H1 (cell line): ENCODE measurements around the gene KLHL3. TPM values are rescaled to one million over a fixed set of nuclear protein-coding genes. Genes with fewer than 3 reads are reported as not detected.

Source experiments
- CTCF ChIA-PET: fragments of 300-600 bp; sonication (Branson Sonifier 250); formaldehyde crosslinking; loops from one replicate; lab custom pipeline; 2021; ENCODE audit not compliant: partially characterized antibody; lab: Charles Lee
- POLR2A ChIA-PET: fragments of 300-600 bp; sonication (Branson Sonifier 250); formaldehyde crosslinking; loops from one replicate; lab custom pipeline; 2021; ENCODE audit warnings: inconsistent platforms; ENCODE audit not compliant: partially characterized antibody; lab: Charles Lee
- DNase-seq, 2 experiments: peaks; one replicate each; pipeline versions ENCODE4 v3.0.0 to v3.0.0-alpha.2; 2010 to 2022; ENCODE audit warnings: low spot score in 2 of 2, low read depth in 1 of 2, mixed read lengths in 1 of 2
- FAIRE-seq: peaks from 2 replicates; lab custom pipeline; 2011; peaks lifted over from hg19 to GRCh38; lab: Jason Lieb, UNC
- H2AFZ ChIP-seq: 2 replicates; pipeline ENCODE4 v1.8.1; 2012; ENCODE audit warnings: low read length, inconsistent platforms
- H2AK5ac ChIP-seq: 2 replicates; pipeline ENCODE4 v1.6.1; 2013; ENCODE audit warnings: low read depth, low read length
- H2BK120ac ChIP-seq: replicated peaks from 2 replicates; pipeline ENCODE3; 2013; ENCODE audit warnings: low read depth, low read length, inconsistent platforms
- H2BK12ac ChIP-seq: 2 replicates; pipeline ENCODE4 v1.6.1; 2013; ENCODE audit warnings: low read depth, low read length
- H2BK15ac ChIP-seq: 2 replicates; pipeline ENCODE4 v1.6.1; 2013; ENCODE audit warnings: low read length
- H2BK20ac ChIP-seq: 2 replicates; pipeline ENCODE4 v1.6.1; 2013; ENCODE audit warnings: low read length
- H2BK5ac ChIP-seq: 2 replicates; pipeline ENCODE4 v1.6.1; 2013; ENCODE audit warnings: low read depth, low read length
- H3K14ac ChIP-seq: 2 replicates; pipeline ENCODE4 v1.6.1; 2013; ENCODE audit warnings: inconsistent platforms; ENCODE audit not compliant: insufficient read length
- H3K18ac ChIP-seq: 2 replicates; pipeline ENCODE4 v1.6.1; 2013; ENCODE audit warnings: low read length; ENCODE audit errors: extremely low read depth
- H3K23ac ChIP-seq: 2 replicates; pipeline ENCODE4 v1.6.1; 2013; ENCODE audit warnings: inconsistent platforms; ENCODE audit not compliant: insufficient read length
- H3K23me2 ChIP-seq: 2 replicates; pipeline ENCODE4 v1.6.1; 2013; ENCODE audit warnings: low read depth, low read length
- H3K27ac ChIP-seq: 2 replicates; pipeline ENCODE4 v1.6.1; 2011; ENCODE audit warnings: low read depth, low read length, inconsistent platforms
- H3K27me3 ChIP-seq, 4 experiments: replicated peaks in 1 of 4; 1 replicate in 1 of 4; 2 replicates in 3 of 4; pipeline versions ENCODE4 v1.6.1 to v1.8.1; 2011 to 2013; ENCODE audit warnings: low read length in 3 of 4, mild to moderate bottlenecking in 3 of 4, inconsistent platforms in 2 of 4, mixed read lengths in 2 of 4, moderate library complexity in 1 of 4; ENCODE audit not compliant: control insufficient read depth in 3 of 4, insufficient read depth in 3 of 4; ENCODE audit errors: extremely low read depth in 1 of 4
- H3K36me3 ChIP-seq, 4 experiments: 2 replicates each; pipeline versions ENCODE4 v1.6.1 to v1.8.1; 2011 to 2013; ENCODE audit warnings: mild to moderate bottlenecking in 4 of 4, low read length in 3 of 4, moderate library complexity in 2 of 4, control low read depth in 1 of 4, inconsistent platforms in 1 of 4; ENCODE audit not compliant: insufficient read depth in 4 of 4, control insufficient read depth in 2 of 4
- H3K4ac ChIP-seq: replicated peaks from 2 replicates; pipeline ENCODE3; 2013; ENCODE audit warnings: low read length, low read depth, mixed read lengths, inconsistent platforms; ENCODE audit not compliant: insufficient read length
- H3K4me1 ChIP-seq, 4 experiments: replicated peaks in 1 of 4; 1 replicate in 1 of 4; 2 replicates in 3 of 4; pipeline versions ENCODE4 v1.6.1 to v1.8.1; 2011 to 2013; ENCODE audit warnings: low read length in 3 of 4, inconsistent platforms in 2 of 4, mixed read lengths in 1 of 4; ENCODE audit not compliant: insufficient read depth in 4 of 4, control insufficient read depth in 3 of 4
- H3K4me2 ChIP-seq, 2 experiments: 2 replicates each; pipeline versions ENCODE4 v1.6.1 to v1.8.1; 2011 to 2013; ENCODE audit warnings: low read depth in 2 of 2, low read length in 2 of 2, control low read depth in 1 of 2, inconsistent platforms in 1 of 2, mild to moderate bottlenecking in 1 of 2; ENCODE audit not compliant: insufficient read depth in 1 of 2
- H3K4me3 ChIP-seq, 4 experiments: fragments of 200-600, 300-600 bp in 1 of 4; sonication (generic), shearing (Covaris generic), sonication (Bioruptor Twin) in 1 of 4; 2 replicates each; pipeline versions ENCODE4 v1.5.1 to v1.8.1; 2011 to 2016; ENCODE audit warnings: low read length in 4 of 4, low read depth in 3 of 4, control low read depth in 2 of 4, inconsistent platforms in 2 of 4, mild to moderate bottlenecking in 2 of 4, mixed read lengths in 1 of 4, moderate library complexity in 1 of 4; ENCODE audit not compliant: insufficient read depth in 2 of 4; ENCODE audit errors: extremely low read depth in 1 of 4
- H3K56ac ChIP-seq: replicated peaks from 2 replicates; pipeline ENCODE3; 2013; ENCODE audit warnings: low read depth, mild to moderate bottlenecking, mixed read lengths, low read length, inconsistent platforms; ENCODE audit not compliant: insufficient read length
- H3K79me1 ChIP-seq: 2 replicates; pipeline ENCODE4 v1.6.1; 2013; ENCODE audit warnings: low read depth, low read length, control low read depth
- H3K79me2 ChIP-seq, 2 experiments: 2 replicates each; pipeline versions ENCODE4 v1.6.1 to v1.8.1; 2012 to 2013; ENCODE audit warnings: low read length in 2 of 2, mild to moderate bottlenecking in 2 of 2, inconsistent platforms in 1 of 2; ENCODE audit not compliant: insufficient read depth in 2 of 2, control insufficient read depth in 1 of 2
- H3K9ac ChIP-seq, 4 experiments: replicated peaks in 1 of 4; 1 replicate in 1 of 4; 2 replicates in 3 of 4; pipeline versions ENCODE4 v1.6.1 to v1.8.1; 2011 to 2013; ENCODE audit warnings: low read depth in 3 of 4, low read length in 3 of 4, control low read depth in 2 of 4, mild to moderate bottlenecking in 2 of 4, moderate library complexity in 2 of 4, inconsistent platforms in 1 of 4; ENCODE audit errors: extremely low read depth in 1 of 4
- H3K9me3 ChIP-seq, 2 experiments: 2 replicates each; pipeline versions ENCODE4 v1.6.1 to v1.8.1; 2012 to 2013; ENCODE audit warnings: mild to moderate bottlenecking in 2 of 2, moderate library complexity in 2 of 2, control low read depth in 1 of 2, inconsistent platforms in 1 of 2, low read depth in 1 of 2, low read length in 1 of 2, mixed read lengths in 1 of 2; ENCODE audit not compliant: insufficient read depth in 2 of 2
- H4K20me1 ChIP-seq, 2 experiments: replicated peaks in 1 of 2; 2 replicates each; pipeline versions ENCODE3 to v1.8.1; 2011 to 2013; ENCODE audit warnings: inconsistent platforms in 2 of 2, low read length in 2 of 2, mild to moderate bottlenecking in 1 of 2; ENCODE audit not compliant: insufficient read depth in 2 of 2, control insufficient read depth in 1 of 2
- H4K5ac ChIP-seq: 2 replicates; pipeline ENCODE4 v1.6.1; 2013; ENCODE audit warnings: low read length, low read depth, mixed read lengths, inconsistent platforms; ENCODE audit not compliant: insufficient read length
- H4K8ac ChIP-seq: 2 replicates; pipeline ENCODE4 v1.8.0; 2013; ENCODE audit warnings: mild to moderate bottlenecking, moderate library complexity, low read length, inconsistent platforms; ENCODE audit not compliant: insufficient read depth; ENCODE audit errors: extremely low read depth
- H4K91ac ChIP-seq: replicated peaks from 2 replicates; pipeline ENCODE3; 2013; ENCODE audit warnings: low read length, mixed read lengths, inconsistent platforms; ENCODE audit not compliant: insufficient read length
- CTBP2 ChIP-seq: IDR thresholded peaks from 2 replicates; pipeline ENCODE4 v1.7.0; 2011; ENCODE audit warnings: borderline replicate concordance, mild to moderate bottlenecking, moderate library complexity, mixed read lengths, low read length; ENCODE audit not compliant: insufficient read depth, insufficient read length
- E2F6 ChIP-seq: IDR thresholded peaks from 2 replicates; pipeline ENCODE4 v1.6.1; 2012; ENCODE audit warnings: inconsistent platforms
- EZH2 ChIP-seq: fragments of 200-600 bp; sonication (generic); IDR thresholded peaks from 2 replicates; pipeline ENCODE4 v1.7.1; 2012; ENCODE audit warnings: low read depth, mild to moderate bottlenecking, moderate library complexity, low read length, inconsistent platforms; ENCODE audit not compliant: severe bottlenecking
- HDAC6 ChIP-seq: IDR thresholded peaks from one replicate; pipeline ENCODE4 v1.7.1; 2012; ENCODE audit warnings: low read depth, mild to moderate bottlenecking, inconsistent platforms, low read length, moderate library complexity
- KDM1A ChIP-seq: fragments of 200-600, 300-600 bp; sonication (generic); IDR thresholded peaks from 2 replicates; pipeline ENCODE4 v1.7.1; 2016; ENCODE audit warnings: mild to moderate bottlenecking, low read length, borderline replicate concordance
- POU5F1 ChIP-seq: IDR thresholded peaks from 2 replicates; pipeline ENCODE4 v1.6.1; 2011; ENCODE audit warnings: low read depth, mild to moderate bottlenecking, low read length, moderate library complexity
- SRF ChIP-seq: IDR thresholded peaks from 2 replicates; pipeline ENCODE4 v1.6.1; 2011; ENCODE audit warnings: mild to moderate bottlenecking, low read depth, low read length, moderate library complexity
- TAF7 ChIP-seq: optimal IDR thresholded peaks from 2 replicates; pipeline ENCODE3; 2011; ENCODE audit warnings: low read depth, mild to moderate bottlenecking, inconsistent platforms, low read length, moderate library complexity, borderline replicate concordance
- ZNF274 ChIP-seq: IDR thresholded peaks from 2 replicates; pipeline ENCODE4 v1.7.0; 2012; ENCODE audit warnings: low read length, borderline replicate concordance; ENCODE audit errors: extremely low read depth
- WGBS, 2 experiments: shearing (Covaris generic) in 1 of 2; methylation state at CpG; one replicate each; pipeline versions ENCODE4 v1.1.6 to v1.1.7; 2013 to 2015; ENCODE audit warnings: low lambda C conversion rate in 2 of 2, mixed read lengths in 2 of 2, inconsistent platforms in 1 of 2, low coverage in 1 of 2, missing lambda C conversion rate in 1 of 2; ENCODE audit not compliant: insufficient replicate concordance in 2 of 2, insufficient coverage in 1 of 2, insufficient read length in 1 of 2; ENCODE audit errors: extremely low coverage in 1 of 2, missing lambda C conversion rate in 1 of 2; 5-methylcytosine and 5-hydroxymethylcytosine counted together
- polyA plus RNA-seq, 7 experiments: library from polyadenylated mRNA; depleted of rRNA in 3 of 7; stranded (reverse) in 5 of 7; unstranded in 2 of 7; fragments of >200 nt in 5 of 7; fragments of 200-250 nt in 2 of 7; gene quantifications; 1 replicate in 5 of 7; 2 replicates in 1 of 7; 4 replicates in 1 of 7; pipeline versions ENCODE4 v1.2.1 to v1.2.3, GENCODE V29; 2011 to 2013; ENCODE audit warnings: missing spikeins in 2 of 7, mixed read lengths in 2 of 7
- total RNA-seq: library from RNA; stranded (reverse); fragmentation: NEBNext Ultra II Directional; extraction: Animal tissue kit (Norgen Biotek cat#: 25700); gene quantifications from 2 replicates; pipeline ENCODE4 v1.2.1, GENCODE V29; 2021

The KLHL3 gene
- total and polyA plus RNA-seq, 2 of the 8 experiments (the other 6 are each of a cell fraction or from before 2014, with no cell fraction given) = 7.4 to 13.7 TPM

DNA sequence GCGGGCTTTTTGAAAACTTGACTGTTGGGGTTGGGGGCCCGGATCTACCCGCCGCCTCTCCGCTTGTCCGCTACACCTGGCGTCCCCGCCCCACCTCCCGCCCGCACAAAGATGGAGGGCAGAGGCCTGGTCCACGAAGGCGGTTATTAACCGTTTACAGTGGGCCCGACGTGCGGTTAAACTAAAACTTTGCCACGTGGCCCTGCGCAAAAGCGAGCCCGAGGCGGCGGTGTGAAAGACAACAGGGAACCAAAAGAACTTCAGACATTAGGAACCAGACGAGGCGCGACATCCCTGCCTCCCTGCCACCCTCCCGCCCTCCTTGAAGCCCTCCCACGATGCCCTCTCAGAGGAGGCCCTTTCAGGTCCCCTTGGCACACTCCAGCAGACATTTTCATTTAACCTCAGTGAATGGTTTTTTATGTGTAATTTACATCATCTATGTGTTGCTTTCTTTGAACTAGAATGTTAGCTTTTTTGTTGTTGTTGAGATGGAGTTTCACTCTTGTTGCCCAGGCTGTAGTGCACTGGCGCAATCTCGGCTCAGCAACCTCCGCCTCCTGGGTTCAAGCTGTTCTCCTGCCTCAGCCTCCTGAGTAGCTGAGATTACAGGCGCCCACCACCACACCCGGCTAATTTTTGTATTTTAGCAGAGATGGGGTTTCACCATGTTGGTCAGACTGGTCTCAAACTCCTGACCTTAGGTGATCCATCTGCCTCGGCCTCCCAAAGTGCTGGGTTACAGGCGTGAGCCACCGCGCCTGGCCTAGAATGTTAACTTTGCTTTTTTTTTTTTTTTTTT lies 19.3 kb upstream of the KLHL3 start:
- Histone ChIP-seq H2BK5ac (peak overlapping the region; percentile 71), H3K4me2 (peak overlapping the region; percentile 61 to 85), H4K5ac (peak overlapping the region; percentile 80), H3K4me3 (peak overlapping the region; percentile 92 to 100 (median 100)), H3K14ac (no peak overlapping the region), H3K27me3 (no peaks in the 10 kb centered on the region), H2AK5ac (no peak overlapping the region), H3K4ac (peak overlapping the region; percentile 13), H3K4me1 (peaks cover 0 to 3% (median 0%) of the 10 kb centered on the region in 4 experiments; a peak in 3 of 7 replicates), H3K9me3 (0 out of 4 replicates have a peak, but pooled peaks cover 2 to 3% of the 10 kb centered on the region in 2 experiments), H3K23ac (no peak overlapping the region), H3K27ac (peak overlapping the region; percentile 100), H2BK15ac (no peak overlapping the region), H2BK120ac (no peak overlapping the region), H2BK20ac (no peak overlapping the region), H4K20me1 (peaks cover 13 to 22% of the 10 kb centered on the region in 2 experiments), H4K8ac (peak overlapping the region; percentile 99), H3K56ac (peak overlapping the region; percentile 99), H2BK12ac (peak overlapping the region; percentile 29; the same call in 1 of the 2 replicates), H3K23me2 (peaks cover 2% of the 10 kb centered on the region; the same call in 1 of the 2 replicates), H4K91ac (peak overlapping the region; percentile 89), H2AFZ (0 out of 2 replicates have a peak overlapping the region, but pooled peaks have one; percentile 9), H3K79me1 (no peaks in the 10 kb centered on the region), H3K79me2 (peaks cover 21 to 40% of the 10 kb centered on the region in 2 experiments), H3K9ac (peak overlapping the region; percentile 35 to 100 (median 78)), H3K36me3 (peaks cover 0 to 25% (median 0%) of the 10 kb centered on the region in 4 experiments; a peak in 1 of 8 replicates), H3K18ac (peak overlapping the region; percentile 71)
- FAIRE-seq = no peak
- CTCF ChIA-PET = interaction anchor here (0.7 to 1.7 kb wide), 4 partner anchors 24 to 597 kb away, joined by 3 to 4 read pairs (median 3); no protein-coding TSS in a partner anchor
- WGBS, 2 experiments = 40% methylated on average over 23 of the region's 36 CpGs; no CpG with 5 or more reads in 1 of the 2 experiments
- no peak for DNase-seq
- POLR2A ChIA-PET = interaction anchor here (0.5 to 3.5 kb wide), 9 partner anchors 9 to 492 kb away, joined by 3 to 43 read pairs (median 5); partner anchors contain the start of gene KLHL3
- no peak for TF ChIP-seq ZNF274
- TF ChIP-seq TAF7 = no peak
- no peak for TF ChIP-seq EZH2
- TF ChIP-seq KDM1A = no peak
- no peak for TF ChIP-seq POU5F1
- TF ChIP-seq E2F6 = peak; percentile 86
- no peak for TF ChIP-seq CTBP2
- TF ChIP-seq HDAC6 = no peak
- TF ChIP-seq SRF = no peak
